GM10266 (cell line): Measurements from ENCODE around the gene VAMP2.
"Not testable (repeated sequence)": the region's sequence is repeated elsewhere in the genome, so short reads cannot be mapped to it uniquely, and the experiment has no call there.

ENCODE experiments used
- DNase-seq: peaks from one replicate; pipeline ENCODE4 v3.0.0; 2012; ENCODE audit errors: extremely low spot score
- TF ChIP-seq, protein P1 (sequence below): IDR thresholded peaks from 2 replicates; pipeline ENCODE4 v1.5.1; 2012; ENCODE audit warnings: mild to moderate bottlenecking, low read depth; ENCODE audit not compliant: control insufficient read depth, insufficient read depth; ENCODE audit errors: missing control alignments

Gene VAMP2

DNA sequence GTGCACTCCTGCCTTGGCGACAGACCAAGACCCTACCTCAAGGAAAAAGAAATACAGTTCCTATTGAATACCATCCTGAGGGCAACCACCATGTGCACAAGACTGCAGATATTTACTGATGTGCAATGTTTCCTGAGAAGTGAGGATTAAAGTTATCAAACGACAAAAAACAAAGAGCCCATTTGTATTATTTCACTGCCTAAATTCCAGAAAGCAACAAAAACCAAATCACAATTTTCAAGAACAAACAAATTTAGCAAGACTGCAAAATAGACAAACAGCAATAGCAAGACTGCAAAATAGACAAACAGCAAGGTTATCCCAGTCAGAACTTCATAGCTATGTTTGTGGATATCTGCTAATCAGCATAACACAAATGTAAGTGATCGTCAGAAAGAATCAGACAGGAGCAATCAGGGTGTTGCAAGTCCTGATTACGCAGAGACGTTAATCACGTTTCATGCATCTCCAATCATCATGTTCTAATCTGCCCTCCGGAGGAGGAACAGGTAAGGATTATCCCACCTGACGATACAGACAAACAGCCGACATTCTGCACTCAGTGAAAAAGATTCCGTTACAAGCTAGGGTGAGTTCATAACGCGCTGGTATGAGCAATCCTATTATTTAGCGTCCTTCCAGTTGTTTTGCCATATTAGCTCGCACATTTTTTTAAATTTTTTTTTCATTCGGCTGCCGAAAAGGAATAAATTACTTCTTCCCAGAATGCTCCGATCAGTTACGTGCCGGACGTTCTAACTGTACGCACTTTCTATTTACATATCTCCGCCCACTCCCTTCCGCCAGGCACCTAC, 10.5 kb upstream of the VAMP2 start:
- DNase-seq: peak; percentile 82
- TF ChIP-seq, protein P1, sequence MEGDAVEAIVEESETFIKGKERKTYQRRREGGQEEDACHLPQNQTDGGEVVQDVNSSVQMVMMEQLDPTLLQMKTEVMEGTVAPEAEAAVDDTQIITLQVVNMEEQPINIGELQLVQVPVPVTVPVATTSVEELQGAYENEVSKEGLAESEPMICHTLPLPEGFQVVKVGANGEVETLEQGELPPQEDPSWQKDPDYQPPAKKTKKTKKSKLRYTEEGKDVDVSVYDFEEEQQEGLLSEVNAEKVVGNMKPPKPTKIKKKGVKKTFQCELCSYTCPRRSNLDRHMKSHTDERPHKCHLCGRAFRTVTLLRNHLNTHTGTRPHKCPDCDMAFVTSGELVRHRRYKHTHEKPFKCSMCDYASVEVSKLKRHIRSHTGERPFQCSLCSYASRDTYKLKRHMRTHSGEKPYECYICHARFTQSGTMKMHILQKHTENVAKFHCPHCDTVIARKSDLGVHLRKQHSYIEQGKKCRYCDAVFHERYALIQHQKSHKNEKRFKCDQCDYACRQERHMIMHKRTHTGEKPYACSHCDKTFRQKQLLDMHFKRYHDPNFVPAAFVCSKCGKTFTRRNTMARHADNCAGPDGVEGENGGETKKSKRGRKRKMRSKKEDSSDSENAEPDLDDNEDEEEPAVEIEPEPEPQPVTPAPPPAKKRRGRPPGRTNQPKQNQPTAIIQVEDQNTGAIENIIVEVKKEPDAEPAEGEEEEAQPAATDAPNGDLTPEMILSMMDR: no peak

DNA sequence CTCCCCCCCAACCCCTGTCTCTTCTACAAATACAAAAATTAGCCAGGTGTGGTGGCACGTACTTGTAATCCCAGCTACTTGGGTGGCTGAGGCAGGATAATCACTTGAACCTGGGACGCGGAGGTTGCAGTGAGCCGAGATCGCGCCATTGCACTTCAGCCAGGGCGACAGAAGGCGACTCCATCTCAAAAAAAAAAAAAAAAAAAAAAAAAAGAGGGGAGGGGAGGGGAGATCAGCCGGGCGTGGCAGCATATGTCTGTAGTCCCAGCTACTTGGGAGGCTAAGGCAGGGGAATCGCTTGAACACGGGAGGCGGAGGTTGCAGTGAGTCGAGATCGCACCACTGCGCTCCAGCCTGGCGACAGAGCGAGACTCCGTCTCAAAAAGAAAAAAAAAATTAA, 7.4 kb upstream of the VAMP2 start:
- DNase-seq: not testable (repeated sequence)

DNA sequence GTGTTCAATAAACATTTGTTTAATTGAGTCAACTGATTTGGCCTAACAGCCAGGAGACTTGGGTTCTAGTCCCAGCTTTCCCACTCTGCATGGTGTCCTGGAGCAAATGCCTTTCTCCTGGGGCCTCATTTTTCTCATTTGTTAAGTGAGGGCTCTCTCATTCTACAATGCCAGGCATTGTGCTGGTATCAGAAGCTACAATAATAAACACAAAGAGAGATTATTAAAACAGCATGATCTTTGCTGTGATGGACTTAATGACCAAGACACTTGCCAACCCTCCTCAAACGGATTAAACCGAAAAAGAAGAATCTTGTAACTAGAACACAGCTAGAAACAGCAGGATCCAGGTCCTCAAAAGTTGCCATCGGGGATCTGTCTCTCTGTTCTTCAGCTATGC, 4.8 kb upstream of the VAMP2 start:
- TF ChIP-seq, protein P1: no peak
- no peak for DNase-seq

DNA sequence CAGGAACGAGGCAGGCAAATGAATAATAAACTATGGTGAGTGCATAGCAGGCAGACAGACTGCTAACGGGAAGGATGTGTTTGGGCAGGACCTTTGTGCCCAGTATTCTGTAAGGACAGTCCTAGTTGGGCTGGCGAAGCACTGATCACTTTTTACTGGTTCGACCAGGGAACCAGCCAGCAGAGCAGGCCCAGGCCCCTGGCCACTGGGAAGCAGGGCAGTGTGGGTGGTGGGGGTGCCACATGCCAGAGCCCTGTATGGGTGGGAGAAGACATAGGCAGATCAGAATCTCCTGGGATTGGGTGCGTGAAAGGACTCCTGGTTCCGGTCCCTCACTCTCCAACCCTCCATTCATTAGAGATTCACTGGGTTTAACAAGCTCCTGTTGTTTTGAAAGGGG, 4.0 kb upstream of the VAMP2 start:
- TF ChIP-seq, protein P1: no peak

DNA sequence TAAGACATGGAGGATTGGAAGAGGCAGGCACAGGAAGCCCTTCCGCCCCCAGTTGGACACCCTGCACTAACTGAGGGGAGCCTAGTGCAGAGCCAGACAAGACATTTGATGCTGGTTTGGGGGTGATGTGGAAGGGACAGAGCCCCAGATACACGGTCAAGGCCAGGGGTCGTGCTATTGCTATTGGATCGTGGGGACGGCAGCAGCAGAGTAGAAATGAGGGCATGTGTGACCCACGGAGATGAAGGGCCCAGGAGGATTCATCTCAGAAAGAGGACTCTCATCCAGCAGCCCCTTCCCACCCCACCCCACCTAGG, 2.0 kb upstream of the VAMP2 start:
- TF ChIP-seq, protein P1: no peak
- DNase-seq: no peak

More for the DNA sequence above, 4.0 kb upstream of the VAMP2 start:
- DNase-seq: no peak

DNA sequence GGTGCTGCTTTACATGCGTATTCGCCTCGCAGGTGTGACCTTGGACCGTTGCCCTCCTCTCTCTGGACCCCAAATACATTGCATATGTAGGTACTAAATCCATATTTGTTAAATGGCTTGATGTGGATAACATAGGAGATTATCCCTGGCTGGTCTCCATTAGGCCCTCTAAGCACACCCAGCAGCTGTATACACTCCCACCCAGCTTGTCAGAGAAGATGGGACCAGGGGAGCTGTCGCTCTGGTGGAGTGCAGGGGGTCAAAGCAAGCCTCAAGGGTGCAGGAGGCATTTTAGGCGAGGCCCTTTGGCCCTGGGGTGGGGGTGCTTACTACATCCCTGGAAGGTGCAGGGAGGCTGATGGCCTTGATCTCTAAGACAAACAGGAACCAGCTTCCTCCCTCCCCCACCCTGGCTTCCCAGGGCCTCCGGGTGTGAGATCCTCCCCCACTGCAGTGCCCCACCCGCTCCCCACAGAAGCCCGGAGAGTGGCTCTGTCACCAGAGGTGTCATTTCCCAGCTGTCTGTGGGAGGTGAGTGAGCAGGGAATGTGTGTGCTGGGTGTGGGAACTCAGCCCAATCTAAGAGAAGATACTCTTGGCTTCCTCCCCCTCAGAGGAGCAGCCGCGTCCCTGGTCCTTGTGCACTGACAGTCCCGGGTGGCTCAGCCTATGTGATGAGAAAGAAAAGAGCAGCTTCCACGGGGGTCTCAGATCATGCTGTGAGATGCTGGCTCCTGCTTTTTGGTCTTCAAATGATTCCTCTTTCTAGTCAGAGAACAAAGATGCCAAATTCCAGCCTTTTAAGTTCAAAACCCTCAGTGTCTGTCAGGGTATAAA, 1.4 kb upstream of the VAMP2 start:
- DNase-seq: peak; percentile 50
- TF ChIP-seq, protein P1: no peak

DNA sequence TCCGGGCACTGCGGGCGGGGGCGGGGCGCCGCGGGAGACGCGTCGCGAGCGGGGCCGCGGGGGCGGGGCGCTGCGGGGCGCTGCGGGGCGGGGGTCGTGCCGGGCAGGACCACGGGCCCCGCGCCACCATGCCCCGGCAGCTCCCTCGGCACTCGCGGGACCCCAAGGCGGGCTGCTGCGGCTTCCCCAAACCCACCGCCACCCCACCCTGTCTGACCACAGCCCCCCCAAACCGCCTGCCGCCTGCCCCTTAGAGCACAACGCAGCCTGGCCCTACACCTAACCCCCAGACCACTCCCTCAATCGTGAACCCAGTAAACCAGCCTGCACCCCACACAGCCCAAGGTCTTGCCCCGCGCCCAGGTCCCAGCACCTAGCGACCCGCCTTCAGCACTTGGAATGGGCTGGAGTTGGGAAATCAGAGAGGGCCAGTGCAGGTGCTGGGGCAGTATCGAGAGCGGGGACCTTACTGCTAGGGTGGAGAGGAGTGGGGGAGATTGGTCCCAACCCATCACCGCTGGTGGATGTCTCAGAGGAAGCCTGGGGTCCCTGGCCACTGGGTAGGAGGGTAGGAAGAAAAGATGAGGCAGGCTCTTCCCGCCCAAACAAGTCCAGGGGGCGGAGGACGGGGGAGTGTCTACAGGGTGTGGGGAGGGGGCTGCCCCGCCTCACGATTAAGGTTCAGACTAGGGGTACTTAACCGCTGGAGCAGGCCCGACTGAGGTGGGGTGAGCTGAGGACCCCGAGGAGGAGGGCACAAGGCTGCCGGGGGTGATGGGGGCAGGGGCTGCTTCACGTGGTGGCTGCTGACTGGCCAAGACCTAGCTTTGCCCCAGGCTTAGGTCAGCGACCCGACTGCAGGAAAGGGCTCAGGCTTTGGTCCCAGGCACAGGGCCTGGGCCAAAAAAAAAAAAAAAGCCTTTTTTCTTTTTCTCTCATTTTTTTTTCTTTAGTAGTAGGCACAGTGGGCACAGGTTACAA, 539 bp upstream of the VAMP2 start:
- DNase-seq: no peak

More for the DNA sequence above, 539 bp upstream of the VAMP2 start:
- TF ChIP-seq, protein P1: no peak
